DND-41 (cell line): ENCODE measurements around the gene ADISSP.

Experiments used
- EZH2 ChIP-seq: IDR thresholded peaks from 3 replicates; pipeline ENCODE4 v1.6.1; 2012; ENCODE audit warnings: borderline replicate concordance, low read depth, mild to moderate bottlenecking, moderate library complexity, low read length, inconsistent platforms; ENCODE audit not compliant: severe bottlenecking
- TF ChIP-seq, protein P1 (sequence below): IDR thresholded peaks from 2 replicates; pipeline ENCODE4 v1.5.1; 2012; ENCODE audit warnings: borderline replicate concordance, low read length, moderate library complexity, mild to moderate bottlenecking; ENCODE audit not compliant: poor library complexity, severe bottlenecking; ENCODE audit errors: extremely low read depth

DNA sequence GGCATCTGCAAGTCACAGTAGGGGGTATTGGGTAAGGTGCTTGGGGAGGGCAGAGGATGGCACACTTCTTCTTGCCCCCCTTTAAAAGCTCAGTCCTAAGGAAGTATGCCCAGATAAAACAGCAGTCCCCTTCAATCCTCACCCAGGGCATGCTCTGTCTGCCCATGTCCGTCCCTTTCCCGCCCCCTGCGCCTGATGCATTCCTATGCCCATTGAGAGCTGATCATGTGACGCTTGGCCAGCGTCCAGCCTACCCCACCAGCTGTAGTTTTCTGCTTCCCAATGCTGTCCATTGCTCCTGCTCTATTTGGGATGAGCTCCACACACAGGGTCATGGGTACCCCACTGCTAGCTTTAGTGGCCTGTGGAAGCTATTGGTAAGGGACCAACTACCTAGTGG is 63.5 kb downstream of the ADISSP start:
- TF ChIP-seq, protein P1, sequence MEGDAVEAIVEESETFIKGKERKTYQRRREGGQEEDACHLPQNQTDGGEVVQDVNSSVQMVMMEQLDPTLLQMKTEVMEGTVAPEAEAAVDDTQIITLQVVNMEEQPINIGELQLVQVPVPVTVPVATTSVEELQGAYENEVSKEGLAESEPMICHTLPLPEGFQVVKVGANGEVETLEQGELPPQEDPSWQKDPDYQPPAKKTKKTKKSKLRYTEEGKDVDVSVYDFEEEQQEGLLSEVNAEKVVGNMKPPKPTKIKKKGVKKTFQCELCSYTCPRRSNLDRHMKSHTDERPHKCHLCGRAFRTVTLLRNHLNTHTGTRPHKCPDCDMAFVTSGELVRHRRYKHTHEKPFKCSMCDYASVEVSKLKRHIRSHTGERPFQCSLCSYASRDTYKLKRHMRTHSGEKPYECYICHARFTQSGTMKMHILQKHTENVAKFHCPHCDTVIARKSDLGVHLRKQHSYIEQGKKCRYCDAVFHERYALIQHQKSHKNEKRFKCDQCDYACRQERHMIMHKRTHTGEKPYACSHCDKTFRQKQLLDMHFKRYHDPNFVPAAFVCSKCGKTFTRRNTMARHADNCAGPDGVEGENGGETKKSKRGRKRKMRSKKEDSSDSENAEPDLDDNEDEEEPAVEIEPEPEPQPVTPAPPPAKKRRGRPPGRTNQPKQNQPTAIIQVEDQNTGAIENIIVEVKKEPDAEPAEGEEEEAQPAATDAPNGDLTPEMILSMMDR = no peak
- no peak for TF ChIP-seq EZH2
